Measurements from ENCODE around the gene AMT.

Gene AMT

DNA sequence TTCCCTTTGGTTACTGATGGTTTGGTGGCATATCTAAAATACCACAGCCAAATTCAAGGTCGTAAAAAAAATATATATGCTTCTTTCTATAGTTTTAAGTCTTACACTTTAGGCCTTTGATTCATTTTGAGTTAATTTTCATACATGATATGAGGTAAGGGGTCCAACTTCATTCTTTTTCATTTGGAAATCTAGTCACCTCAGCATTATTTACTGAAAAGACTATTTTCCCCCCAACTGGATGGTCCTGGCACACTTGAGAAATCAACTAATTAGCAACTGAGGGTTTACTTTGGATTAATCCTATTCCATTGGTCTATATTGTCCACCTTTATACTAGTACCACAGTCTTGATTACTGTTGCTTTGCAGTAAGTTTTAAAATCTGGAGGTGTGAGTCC lies 36.7 kb downstream of the AMT start:
- H3K4me1 ChIP-seq (ENCODE audit: control insufficient read depth, insufficient read depth, low read length), result no peaks in the 10 kb centered on the region
- no peak overlapping the region for H3K27ac ChIP-seq (ENCODE audit: low read depth, low read length)
- no peaks in the 10 kb centered on the region for H3K27me3 ChIP-seq (ENCODE audit: control insufficient read depth, insufficient read depth, low read length)
- no peak overlapping the region for H3K4me3 ChIP-seq (ENCODE audit: low read depth, low read length)
- no peak overlapping the region for H3K9ac ChIP-seq (ENCODE audit: low read length)
- H3K9me3 ChIP-seq (ENCODE audit: control insufficient read depth, insufficient read depth, low read depth, low read length), result no peaks in the 10 kb centered on the region
- peaks cover 3% of the 10 kb centered on the region; the same call in 1 of the 2 replicates for H3K36me3 ChIP-seq (ENCODE audit: control insufficient read depth, insufficient read depth, low read length)

DNA sequence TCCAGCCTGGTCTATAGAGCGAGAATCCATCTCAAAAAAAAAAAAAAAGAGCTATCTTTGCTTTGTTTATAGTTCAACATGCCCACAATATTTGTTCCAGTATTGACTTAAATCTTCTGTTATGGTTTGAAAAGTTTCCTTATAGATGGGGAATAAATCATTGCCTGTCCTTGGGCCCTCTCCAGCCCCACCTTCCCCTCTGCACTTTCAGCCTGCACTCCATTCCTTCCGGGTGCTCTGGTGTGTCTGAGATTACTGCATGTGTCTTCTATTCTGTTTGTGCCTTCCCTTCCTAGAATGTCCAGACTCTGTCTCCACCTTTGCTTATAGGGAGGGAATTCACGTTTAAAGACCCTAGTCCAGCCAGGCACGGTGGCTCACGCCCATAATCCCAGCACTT lies 38.9 kb downstream of the AMT start:
- H3K27ac ChIP-seq (ENCODE audit: low read depth, low read length), result no peak overlapping the region
- H3K4me1 ChIP-seq (ENCODE audit: control insufficient read depth, insufficient read depth, low read length), result peaks cover 3% of the 10 kb centered on the region; the same call in 1 of the 2 replicates
- H3K27me3 ChIP-seq (ENCODE audit: control insufficient read depth, insufficient read depth, low read length), result no peaks in the 10 kb centered on the region
- no peaks in the 10 kb centered on the region for H3K9me3 ChIP-seq (ENCODE audit: control insufficient read depth, insufficient read depth, low read depth, low read length)
- H3K4me3 ChIP-seq (ENCODE audit: low read depth, low read length), result no peak overlapping the region
- H3K36me3 ChIP-seq (ENCODE audit: control insufficient read depth, insufficient read depth, low read length), result no peaks in the 10 kb centered on the region
- H3K9ac ChIP-seq (ENCODE audit: low read length), result no peak overlapping the region

DNA sequence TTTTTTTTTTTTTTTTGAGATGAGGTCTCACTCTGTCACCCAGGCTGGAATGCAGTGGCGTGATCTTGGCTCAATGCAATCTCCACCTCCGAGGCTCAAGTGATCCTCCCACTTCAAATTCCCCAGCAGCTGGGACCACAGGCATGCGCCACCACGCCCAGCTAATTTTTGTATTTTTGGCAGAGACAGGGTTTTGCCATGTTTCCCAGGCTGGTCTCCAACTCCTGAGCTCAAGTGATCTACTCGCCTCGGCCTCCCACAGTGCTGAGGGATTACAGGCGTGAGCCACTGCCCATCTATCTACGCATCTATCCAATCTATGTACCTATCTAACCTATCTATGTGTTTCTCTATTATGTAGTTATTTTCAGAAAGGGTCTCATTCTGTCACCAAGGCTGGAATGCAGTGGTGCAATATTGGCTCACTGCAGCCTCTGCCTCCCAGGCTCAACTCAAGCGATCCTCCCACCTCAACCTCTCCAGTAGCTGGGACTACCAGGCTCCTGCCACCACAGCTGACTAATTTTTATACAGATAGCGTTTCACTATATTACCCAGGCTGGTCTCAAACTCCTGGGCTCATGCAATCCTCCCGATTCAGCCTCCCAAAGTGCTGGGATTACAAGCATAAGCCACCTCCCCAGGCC lies 43.9 kb downstream of the AMT start:
- no peak overlapping the region for H3K27ac ChIP-seq (ENCODE audit: low read depth, low read length)
- no peak overlapping the region for H3K4me3 ChIP-seq (ENCODE audit: low read depth, low read length)
- H3K9ac ChIP-seq (ENCODE audit: low read length), result no peak overlapping the region
- peaks cover 3% of the 10 kb centered on the region; the same call in 1 of the 2 replicates for H3K4me1 ChIP-seq (ENCODE audit: control insufficient read depth, insufficient read depth, low read length)
- peaks cover 26% of the 10 kb centered on the region for H3K36me3 ChIP-seq (ENCODE audit: control insufficient read depth, insufficient read depth, low read length)
- H3K27me3 ChIP-seq (ENCODE audit: control insufficient read depth, insufficient read depth, low read length), result no peaks in the 10 kb centered on the region
- no peaks in the 10 kb centered on the region for H3K9me3 ChIP-seq (ENCODE audit: control insufficient read depth, insufficient read depth, low read depth, low read length)

DNA sequence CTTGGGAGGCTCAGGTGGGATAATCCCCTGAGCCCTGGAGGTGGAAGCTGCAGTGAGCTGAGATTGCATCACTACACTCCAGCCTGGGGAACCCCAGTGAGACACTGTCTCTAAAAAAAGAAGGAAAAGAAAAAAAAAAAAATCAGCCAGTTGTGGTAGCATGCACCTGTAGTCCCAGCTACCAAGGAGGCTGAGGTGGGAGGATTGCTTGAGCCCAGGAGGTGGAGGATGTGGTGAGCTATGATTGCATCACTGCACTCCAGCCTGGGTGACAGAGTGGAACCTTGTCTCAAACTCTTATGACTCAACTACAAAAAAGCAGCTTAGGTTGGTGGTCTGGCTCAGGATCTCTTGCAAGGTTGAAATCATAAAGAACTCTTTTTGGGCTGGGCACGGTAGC lies 44.8 kb downstream of the AMT start:
- no peak overlapping the region for H3K4me3 ChIP-seq (ENCODE audit: low read depth, low read length)
- peaks cover 34% of the 10 kb centered on the region for H3K36me3 ChIP-seq (ENCODE audit: control insufficient read depth, insufficient read depth, low read length)
- no peak overlapping the region for H3K9ac ChIP-seq (ENCODE audit: low read length)
- H3K9me3 ChIP-seq (ENCODE audit: control insufficient read depth, insufficient read depth, low read depth, low read length), result no peaks in the 10 kb centered on the region
- peaks cover 3% of the 10 kb centered on the region; the same call in 1 of the 2 replicates for H3K4me1 ChIP-seq (ENCODE audit: control insufficient read depth, insufficient read depth, low read length)
- no peak overlapping the region for H3K27ac ChIP-seq (ENCODE audit: low read depth, low read length)
- no peaks in the 10 kb centered on the region for H3K27me3 ChIP-seq (ENCODE audit: control insufficient read depth, insufficient read depth, low read length)

DNA sequence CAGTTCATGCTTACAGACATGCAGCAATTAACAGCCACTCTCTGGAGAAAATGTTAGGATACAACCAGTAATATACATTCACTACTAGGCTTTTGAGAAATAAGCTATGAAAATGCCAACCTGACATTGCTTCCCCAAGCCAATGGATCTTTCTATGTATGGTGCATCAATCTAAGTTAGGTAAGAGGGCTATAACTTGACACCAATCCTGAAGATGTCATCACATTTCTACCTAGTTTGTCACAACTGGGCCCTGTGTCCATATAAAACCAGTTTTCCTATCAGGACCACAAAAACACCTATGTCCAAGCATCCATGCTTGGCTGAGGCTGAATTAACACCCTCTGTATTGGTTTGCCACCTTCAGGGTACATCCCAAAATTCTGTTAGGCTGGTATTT lies 50.3 kb downstream of the AMT start:
- Histone ChIP-seq H3K9me3 (ENCODE audit: control insufficient read depth, insufficient read depth, low read depth, low read length) (no peaks in the 10 kb centered on the region), H3K9ac (ENCODE audit: low read length) (no peak overlapping the region), H3K36me3 (ENCODE audit: control insufficient read depth, insufficient read depth, low read length) (peaks cover 70% of the 10 kb centered on the region), H3K4me1 (ENCODE audit: control insufficient read depth, insufficient read depth, low read length) (no peaks in the 10 kb centered on the region), H3K27me3 (ENCODE audit: control insufficient read depth, insufficient read depth, low read length) (no peaks in the 10 kb centered on the region), H3K4me3 (ENCODE audit: low read depth, low read length) (no peak overlapping the region), H3K27ac (ENCODE audit: low read depth, low read length) (no peak overlapping the region)

DNA sequence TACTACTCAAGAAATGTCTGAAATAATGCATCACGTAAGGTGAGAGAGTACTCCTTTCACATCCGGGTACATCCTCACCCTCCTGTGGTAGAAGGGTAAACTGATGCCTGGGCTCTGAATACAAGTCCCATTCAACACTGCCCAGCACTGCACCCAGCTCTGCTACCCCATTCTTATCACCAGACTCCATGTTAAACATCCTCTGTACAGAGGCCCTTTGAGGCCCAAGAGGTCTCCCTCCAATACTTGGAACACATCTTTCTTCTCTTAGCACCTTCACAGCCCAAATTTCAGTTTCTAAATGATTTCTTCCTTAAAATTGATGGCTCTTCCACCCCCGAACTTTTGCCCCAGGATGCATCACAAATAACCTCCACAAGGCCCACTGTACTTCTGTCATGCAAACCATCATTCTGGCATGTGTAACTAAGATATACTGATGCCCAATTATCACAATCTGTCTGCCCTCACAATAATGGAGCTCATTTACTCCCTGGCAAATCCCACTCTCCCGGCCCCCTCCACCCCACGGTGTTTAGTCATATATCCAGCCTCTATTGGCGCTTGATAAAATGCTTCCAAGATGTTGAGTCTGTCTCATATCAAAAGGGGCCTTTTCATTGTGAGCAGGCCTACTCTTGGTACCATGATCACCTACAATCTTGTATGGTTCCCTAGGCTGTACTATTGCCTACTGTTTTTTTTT lies 51.5 kb downstream of the AMT start:
- H3K9ac ChIP-seq (ENCODE audit: low read length), result no peak overlapping the region
- H3K4me1 ChIP-seq (ENCODE audit: control insufficient read depth, insufficient read depth, low read length), result no peaks in the 10 kb centered on the region
- H3K4me3 ChIP-seq (ENCODE audit: low read depth, low read length), result no peak overlapping the region
- H3K27me3 ChIP-seq (ENCODE audit: control insufficient read depth, insufficient read depth, low read length), result no peaks in the 10 kb centered on the region
- no peaks in the 10 kb centered on the region for H3K9me3 ChIP-seq (ENCODE audit: control insufficient read depth, insufficient read depth, low read depth, low read length)
- no peak overlapping the region for H3K27ac ChIP-seq (ENCODE audit: low read depth, low read length)
- peaks cover 79% of the 10 kb centered on the region for H3K36me3 ChIP-seq (ENCODE audit: control insufficient read depth, insufficient read depth, low read length)

Data from HUES6 (cell line).